AG04450 (cell line): Measurements from ENCODE around the gene BTN3A1. TPM values are rescaled to one million over a fixed set of nuclear protein-coding genes. Genes with fewer than 3 reads are reported as not detected.
"Not testable (repeated sequence)": the region's sequence is repeated elsewhere in the genome, so short reads cannot be mapped to it uniquely, and the experiment has no call there.

Experiments
- CTCF ChIA-PET: fragments of 300-600, 350-600 bp; formaldehyde crosslinking; extraction: SDS; loops from one replicate; lab custom pipeline; 2022; ENCODE audit warnings: antibody characterized with exemption, inconsistent platforms; lab: Charles Lee
- POLR2A ChIA-PET: fragments of 350-600 bp; formaldehyde crosslinking; extraction: SDS; loops from one replicate; lab custom pipeline; 2021; ENCODE audit warnings: antibody characterized with exemption, inconsistent platforms; lab: Yijun Ruan, JAX
- DNase-seq: peaks from one replicate; pipeline ENCODE4 v3.0.0-alpha.2; 2011; ENCODE audit warnings: low read depth, low spot score
- H3K27ac ChIP-seq: one replicate; pipeline ENCODE4 v1.5.1; 2012; ENCODE audit warnings: low read depth, low read length, control low read depth
- H3K27me3 ChIP-seq: one replicate; pipeline ENCODE4 v1.6.0; 2012; ENCODE audit warnings: low read length; ENCODE audit not compliant: control insufficient read depth, insufficient read depth
- H3K4me3 ChIP-seq: 2 replicates; pipeline ENCODE4 v1.5.1; 2011; ENCODE audit warnings: mild to moderate bottlenecking, low read depth, low read length, control low read depth
- H3K9me3 ChIP-seq: 2 replicates; pipeline ENCODE4 v1.5.1; 2012; ENCODE audit warnings: low read length; ENCODE audit not compliant: control insufficient read depth, insufficient read depth
- polyA plus RNA-seq: library from polyadenylated mRNA; depleted of rRNA; stranded (reverse); fragments of >200 nt; gene quantifications from 2 replicates; pipeline ENCODE4 v1.2.3, GENCODE V29; 2011
- TF ChIP-seq, protein P1 (sequence below): IDR thresholded peaks from 2 replicates; pipeline ENCODE4 v1.5.1; 2011; ENCODE audit warnings: low read depth, low read length, control low read depth, inconsistent platforms

Gene BTN3A1
- polyA plus RNA-seq, 1 experiment, result 32.7 TPM

DNA sequence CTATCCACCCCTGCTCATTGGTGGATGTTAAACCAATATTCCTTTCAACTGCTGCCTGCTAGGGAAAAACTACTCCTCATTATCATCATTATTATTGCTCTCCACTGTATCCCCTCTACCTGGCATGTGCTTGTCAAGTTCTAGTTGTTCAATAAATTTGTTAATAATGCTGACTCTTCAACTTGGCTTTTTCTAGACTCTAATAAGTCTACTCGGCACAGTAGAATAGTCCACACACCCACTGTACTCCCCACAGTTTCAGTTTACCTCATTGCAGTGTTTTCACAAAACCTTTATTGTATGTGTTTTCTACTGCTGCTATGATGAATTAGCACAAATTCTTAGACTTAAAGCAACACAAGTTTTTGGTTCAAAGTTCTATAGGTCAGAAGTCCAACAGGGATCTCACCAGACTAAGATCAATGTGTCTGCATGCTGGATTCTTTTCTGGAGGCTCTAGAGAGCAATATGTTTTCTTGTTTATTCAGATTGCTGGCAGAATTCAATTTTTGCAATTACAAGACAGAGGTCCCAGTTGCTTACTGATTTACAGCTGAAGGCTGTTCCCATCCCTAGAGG, 13.1 kb downstream of the BTN3A1 start:
- no peak overlapping the region for H3K4me3 ChIP-seq
- ChIA-PET CTCF (no interaction called here), POLR2A (no interaction called here)
- DNase-seq, result no peak
- TF ChIP-seq, protein P1, sequence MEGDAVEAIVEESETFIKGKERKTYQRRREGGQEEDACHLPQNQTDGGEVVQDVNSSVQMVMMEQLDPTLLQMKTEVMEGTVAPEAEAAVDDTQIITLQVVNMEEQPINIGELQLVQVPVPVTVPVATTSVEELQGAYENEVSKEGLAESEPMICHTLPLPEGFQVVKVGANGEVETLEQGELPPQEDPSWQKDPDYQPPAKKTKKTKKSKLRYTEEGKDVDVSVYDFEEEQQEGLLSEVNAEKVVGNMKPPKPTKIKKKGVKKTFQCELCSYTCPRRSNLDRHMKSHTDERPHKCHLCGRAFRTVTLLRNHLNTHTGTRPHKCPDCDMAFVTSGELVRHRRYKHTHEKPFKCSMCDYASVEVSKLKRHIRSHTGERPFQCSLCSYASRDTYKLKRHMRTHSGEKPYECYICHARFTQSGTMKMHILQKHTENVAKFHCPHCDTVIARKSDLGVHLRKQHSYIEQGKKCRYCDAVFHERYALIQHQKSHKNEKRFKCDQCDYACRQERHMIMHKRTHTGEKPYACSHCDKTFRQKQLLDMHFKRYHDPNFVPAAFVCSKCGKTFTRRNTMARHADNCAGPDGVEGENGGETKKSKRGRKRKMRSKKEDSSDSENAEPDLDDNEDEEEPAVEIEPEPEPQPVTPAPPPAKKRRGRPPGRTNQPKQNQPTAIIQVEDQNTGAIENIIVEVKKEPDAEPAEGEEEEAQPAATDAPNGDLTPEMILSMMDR, result no peak
- no peak overlapping the region for H3K27ac ChIP-seq
- no peaks in the 10 kb centered on the region for H3K27me3 ChIP-seq
- H3K9me3 ChIP-seq, result peaks cover 7% of the 10 kb centered on the region

DNA sequence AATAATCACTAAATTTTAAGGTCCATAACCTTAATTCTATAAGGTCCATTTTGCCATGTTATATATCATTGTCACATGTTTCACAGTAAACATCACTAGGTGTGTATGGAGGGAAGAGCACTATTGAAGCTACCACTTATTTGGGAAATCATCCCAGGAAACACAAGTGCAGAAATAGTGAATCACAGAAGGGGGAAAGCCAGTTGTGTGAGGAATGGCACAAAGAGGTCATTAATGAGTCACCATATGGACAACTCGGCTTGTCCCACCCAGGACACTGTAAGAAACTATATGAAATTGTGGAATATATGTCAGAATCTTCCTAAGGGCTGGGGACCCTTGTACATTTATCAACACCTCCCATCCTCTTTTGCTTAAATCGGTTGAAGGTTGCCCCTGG, 13.7 kb downstream of the BTN3A1 start:
- TF ChIP-seq, protein P1, result no peak
- POLR2A ChIA-PET, result no interaction called here
- CTCF ChIA-PET, result no interaction called here
- Histone ChIP-seq H3K27me3 (no peaks in the 10 kb centered on the region), H3K4me3 (no peak overlapping the region), H3K27ac (no peak overlapping the region), H3K9me3 (peaks cover 7% of the 10 kb centered on the region)
- no peak for DNase-seq

DNA sequence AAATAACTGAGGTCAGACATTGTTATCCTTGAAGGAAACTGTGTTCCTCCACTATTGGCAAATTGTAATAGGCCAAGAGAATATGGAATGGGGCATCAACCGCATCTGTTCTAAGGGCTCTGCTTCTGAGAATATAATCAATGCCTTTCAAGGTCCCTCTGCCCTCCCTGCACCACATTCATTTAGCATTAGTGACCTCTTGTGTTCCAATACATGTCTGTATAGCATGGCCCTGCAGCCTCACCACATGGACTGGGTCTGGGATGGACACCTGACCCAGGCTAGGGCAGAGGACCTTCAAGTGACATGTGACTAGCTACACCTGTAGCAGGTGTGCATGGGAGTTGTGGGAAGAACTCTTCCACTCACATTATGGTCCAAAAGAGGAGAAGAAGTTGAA, 14.2 kb downstream of the BTN3A1 start:
- Histone ChIP-seq H3K9me3 (peaks cover 7% of the 10 kb centered on the region), H3K4me3 (no peak overlapping the region), H3K27ac (no peak overlapping the region), H3K27me3 (no peaks in the 10 kb centered on the region)
- TF ChIP-seq, protein P1, result no peak
- no peak for DNase-seq
- POLR2A ChIA-PET, result no interaction called here
- CTCF ChIA-PET, result no interaction called here

DNA sequence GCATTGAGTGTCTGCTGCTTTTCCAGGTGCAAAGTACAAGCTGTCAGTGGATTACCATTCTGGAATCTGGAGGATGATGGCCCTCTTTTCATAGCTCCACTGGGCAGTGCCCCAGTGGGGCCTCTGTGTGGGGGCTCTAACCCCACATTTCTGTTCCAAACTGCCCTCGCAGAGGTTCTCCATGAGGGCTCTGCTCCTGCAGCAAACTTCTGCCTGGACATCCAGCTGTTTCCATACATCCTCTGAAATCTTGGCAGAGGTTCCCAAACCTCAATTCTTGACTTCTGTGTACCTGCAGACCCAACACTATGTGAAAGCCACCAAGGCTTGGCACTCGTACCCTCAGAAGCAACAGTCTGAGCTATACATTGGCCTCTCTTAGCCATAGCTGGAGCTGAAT, 16.0 kb downstream of the BTN3A1 start:
- H3K9me3 ChIP-seq, POLR2A ChIA-PET, DNase-seq, H3K4me3 ChIP-seq, H3K27me3 ChIP-seq, H3K27ac ChIP-seq, CTCF ChIA-PET: not testable (repeated sequence)

DNA sequence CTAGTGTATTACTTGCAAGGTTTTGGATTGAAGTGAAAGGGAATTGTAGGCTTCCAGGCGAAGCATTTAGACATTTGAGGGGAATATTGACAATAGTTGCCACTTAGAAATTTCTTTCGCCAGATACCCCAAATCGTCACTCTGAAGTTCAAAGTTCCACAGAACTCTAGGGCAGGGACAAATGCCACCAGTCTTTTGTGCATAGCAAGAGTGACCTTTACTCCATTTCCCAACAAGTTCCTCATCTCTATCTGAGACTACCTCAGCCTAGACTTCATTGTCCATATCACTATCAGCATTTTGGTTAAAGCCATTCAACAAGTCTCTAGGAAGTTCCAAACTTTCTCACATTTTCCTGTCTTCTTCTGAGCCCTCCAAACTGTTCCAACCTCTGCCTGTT, 16.7 kb downstream of the BTN3A1 start:
- CTCF ChIA-PET, result interaction anchor here (2.3 kb wide), 1 partner anchor 77 kb away, joined by 11 read pairs; no protein-coding TSS in a partner anchor
- H3K9me3 ChIP-seq, H3K4me3 ChIP-seq, DNase-seq, H3K27me3 ChIP-seq, H3K27ac ChIP-seq, POLR2A ChIA-PET: not testable (repeated sequence)

DNA sequence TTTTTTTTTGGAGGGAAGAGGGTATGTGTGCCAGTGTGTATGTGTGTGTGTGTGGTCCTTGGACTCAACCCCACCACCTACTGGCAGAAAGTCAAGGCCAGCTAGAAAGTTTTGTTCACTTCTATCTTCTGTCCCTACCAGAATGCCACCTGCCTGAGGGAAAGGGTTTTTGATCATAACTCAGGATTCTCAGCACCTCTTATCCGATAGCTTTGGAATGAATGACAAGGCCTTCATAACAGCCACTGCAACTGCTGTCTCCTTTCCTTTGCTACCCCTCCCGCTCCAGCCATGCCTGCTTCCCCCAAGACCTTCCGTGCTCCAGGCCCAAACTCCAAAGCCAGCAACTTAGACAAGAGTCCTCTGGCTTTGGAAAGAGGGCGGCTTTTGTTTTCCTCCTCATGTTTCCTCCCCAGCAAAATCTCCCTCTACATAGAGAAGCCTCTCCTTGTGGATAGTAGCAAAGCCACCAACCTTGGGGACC, 18.7 kb downstream of the BTN3A1 start:
- TF ChIP-seq, protein P1, result peak; percentile 48
- peak overlapping the region; percentile 74 for H3K27ac ChIP-seq
- POLR2A ChIA-PET, result interaction anchor here (0.6 kb wide), 1 partner anchor 41 kb away, joined by 3 read pairs; no protein-coding TSS in a partner anchor
- H3K27me3 ChIP-seq, result no peaks in the 10 kb centered on the region
- peaks cover 7% of the 10 kb centered on the region for H3K9me3 ChIP-seq
- H3K4me3 ChIP-seq, result peak overlapping the region; percentile 23
- DNase-seq, result no peak
- CTCF ChIA-PET, result interaction anchor here (2.3 kb wide), 1 partner anchor 79 kb away, joined by 11 read pairs; no protein-coding TSS in a partner anchor
